ENCODE measurements around the gene REEP1. TPM values are rescaled to one million over a fixed set of nuclear protein-coding genes. Genes with fewer than 3 reads are reported as not detected.

REEP1 gene
- total RNA-seq, 1 experiment from 2014 or later = 5.9 TPM

- ChIA-PET POLR2A (no interaction called here), CTCF (no interaction called here), RAD21 (ENCODE audit: low non-redundant PET in 1 of 2, low total read pairs in 2 of 2, uncharacterized antibody in 2 of 2, unreplicated experiment in 2 of 2) (no interaction called here)
- BruUV-seq (replicated peaks) = no TSS peak
- H4K20me1 ChIP-seq (ENCODE audit: insufficient read depth) = no peaks in the 10 kb centered on the region
- no peaks in the 10 kb centered on the region for H3K36me3 ChIP-seq (ENCODE audit: control insufficient read depth in 1 of 2, insufficient read depth in 2 of 2, low read length in 2 of 2)
- DNase-seq (ENCODE audit: low read depth, low spot score) (peak; percentile 31), ATAC-seq (peak; percentile 69)
- intact Hi-C loops (cut with micrococcal nuclease) = no loop called here
- no peak overlapping the region for H3K9ac ChIP-seq (ENCODE audit: low read length)
- no peak overlapping the region for H3K4me3 ChIP-seq (replicated peaks in 1 of 2; ENCODE audit: low read depth in 1 of 2, low read length in 2 of 2)
- no peak overlapping the region for H2AFZ ChIP-seq (ENCODE audit: low read depth, low read length, poor library complexity, severe bottlenecking)
- H3K9me2 ChIP-seq (ENCODE audit: insufficient read depth) = no peaks in the 10 kb centered on the region
- H3K79me2 ChIP-seq (ENCODE audit: insufficient read depth, low read length) = no peaks in the 10 kb centered on the region
- peak overlapping the region; percentile 18 for H3K4me2 ChIP-seq (ENCODE audit: low read length)
- peaks cover 8 to 17% of the 10 kb centered on the region in 2 experiments; a peak in 3 of 4 replicates for H3K4me1 ChIP-seq (ENCODE audit: control insufficient read depth in 1 of 2, insufficient read depth in 2 of 2, low read length in 2 of 2)
- no peak overlapping the region for H3K27ac ChIP-seq (ENCODE audit: low read depth, low read length)
- no peaks in the 10 kb centered on the region for H3K27me3 ChIP-seq (ENCODE audit: insufficient read depth, low read length)
- H3K9me3 ChIP-seq (ENCODE audit: control insufficient read depth in 1 of 2, insufficient read depth in 1 of 2, low read depth in 1 of 2, low read length in 2 of 2) = peaks cover 13 to 16% of the 10 kb centered on the region in 2 experiments; a peak in 3 of 4 replicates
- TF ChIP-seq TCF7L2 (IDR thresholded peaks at IDR 0.05; ENCODE audit: borderline replicate concordance, extremely low read depth, insufficient read depth, insufficient read length) (no peak), CBX3 (IDR thresholded peaks at IDR 0.05; ENCODE audit: low read depth) (no peak), EZH2 (IDR thresholded peaks at IDR 0.05) (no peak), FOSL1 (IDR thresholded peaks at IDR 0.05; ENCODE audit: low read depth) (peak; percentile 83), YY1 (IDR thresholded peaks at IDR 0.05; ENCODE audit: extremely low read depth, insufficient replicate concordance, low read depth, low read length) (no peak), CTCF (IDR thresholded peaks at IDR 0.05 in 2 of 3, conservative IDR thresholded peaks at IDR 0.05 in 1 of 3; ENCODE audit: borderline replicate concordance in 1 of 3, insufficient read depth in 1 of 3, low read depth in 2 of 3, low read length in 2 of 3) (no peak), ZFX (IDR thresholded peaks at IDR 0.05) (no peak), MAX (IDR thresholded peaks at IDR 0.05) (no peak), CEBPB (IDR thresholded peaks at IDR 0.05; ENCODE audit: low read depth) (no peak), ZNF274 (IDR thresholded peaks at IDR 0.05; ENCODE audit: low read depth, low read length) (no peak), RAD21 (IDR thresholded peaks at IDR 0.05; ENCODE audit: low read depth) (no peak), POLR2A (IDR thresholded peaks at IDR 0.05; ENCODE audit: borderline replicate concordance, extremely low read depth, insufficient read depth, insufficient read length) (no peak), EZH2phosphoT487 (IDR thresholded peaks at IDR 0.05; ENCODE audit: borderline replicate concordance) (no peak), REST (IDR thresholded peaks at IDR 0.05; ENCODE audit: low read depth) (no peak), ZBTB33 (IDR thresholded peaks at IDR 0.05; ENCODE audit: extremely low read depth, insufficient replicate concordance, low read length) (no peak), EGR1 (IDR thresholded peaks at IDR 0.05; ENCODE audit: low read depth) (no peak), SRF (IDR thresholded peaks at IDR 0.05; ENCODE audit: low read depth) (peak; percentile 27; the same call in 1 of the 2 replicates), SIN3A (IDR thresholded peaks at IDR 0.05; ENCODE audit: low read depth) (no peak), SP1 (IDR thresholded peaks at IDR 0.05; ENCODE audit: low read depth) (no peak; the same call in 1 of the 2 replicates), JUND (IDR thresholded peaks at IDR 0.05) (peak; percentile 79), ATF3 (IDR thresholded peaks at IDR 0.05) (no peak)
These were observed 63.0 kb downstream of the REEP1 start for GRCh38 chr2:86274265-86274917.

All from HCT116 (cell line).